SK-N-SH (cell line): Measurements from ENCODE around the gene TBC1D2. TPM values are rescaled to one million over a fixed set of nuclear protein-coding genes. Genes with fewer than 3 reads are reported as not detected.

Experiments used
- CTCF ChIA-PET: fragments of 300-600, 350-600 bp; formaldehyde crosslinking; extraction: SDS; loops from one replicate; lab custom pipeline; 2021; lab: Yijun Ruan, JAX
- POLR2A ChIA-PET: fragments of 350-600 bp; sonication (Branson Sonifier 250); formaldehyde crosslinking; extraction: SDS; loops from one replicate; lab custom pipeline; 2020; ENCODE audit warnings: antibody characterized with exemption, inconsistent platforms; lab: Yijun Ruan, JAX
- DNase-seq: peaks from one replicate; pipeline ENCODE4 v3.0.0; 2012
- H2AFZ ChIP-seq: fragments of 200-600 bp; sonication (generic); 2 replicates; pipeline ENCODE4 v1.8.1; 2016; ENCODE audit warnings: antibody characterized with exemption, mild to moderate bottlenecking, low read depth
- H3F3A ChIP-seq: fragments of 200-600 bp; sonication (generic); replicated peaks from 2 replicates; pipeline ENCODE3; 2016; ENCODE audit warnings: antibody characterized with exemption, mild to moderate bottlenecking; ENCODE audit not compliant: insufficient read depth
- H3K27ac ChIP-seq, 2 experiments: fragments of 200-500 bp in 1 of 2; fragments of 200-600 bp in 1 of 2; sonication (Bioruptor generic) in 1 of 2; sonication (generic), shearing (Covaris generic) in 1 of 2; 2 replicates each; pipeline versions ENCODE4 v1.5.1 to v1.6.1; 2014 to 2016; ENCODE audit warnings: low read depth in 2 of 2, inconsistent platforms in 1 of 2, low read length in 1 of 2, mild to moderate bottlenecking in 1 of 2, mixed read lengths in 1 of 2
- H3K27me3 ChIP-seq: fragments of 200-600 bp; sonication (generic), shearing (Covaris generic); 2 replicates; pipeline ENCODE4 v1.6.1; 2016; ENCODE audit warnings: mixed run types; ENCODE audit not compliant: insufficient read depth
- H3K36me3 ChIP-seq, 2 experiments: fragments of 200-500 bp in 1 of 2; fragments of 200-600 bp in 1 of 2; sonication (Bioruptor generic) in 1 of 2; sonication (generic) in 1 of 2; replicated peaks in 1 of 2; 2 replicates each; pipeline versions ENCODE3 to v1.5.1; 2014 to 2016; ENCODE audit warnings: low read length in 1 of 2, mild to moderate bottlenecking in 1 of 2; ENCODE audit not compliant: insufficient read depth in 2 of 2, control insufficient read depth in 1 of 2
- H3K4me1 ChIP-seq, 2 experiments: fragments of 200-500 bp in 1 of 2; fragments of 200-600 bp in 1 of 2; sonication (Bioruptor generic) in 1 of 2; sonication (generic), shearing (Covaris generic) in 1 of 2; 2 replicates each; pipeline versions ENCODE4 v1.5.1 to v1.6.1; 2014 to 2016; ENCODE audit warnings: low read depth in 1 of 2, low read length in 1 of 2, mixed run types in 1 of 2; ENCODE audit not compliant: insufficient read depth in 2 of 2, control insufficient read depth in 1 of 2
- H3K4me2 ChIP-seq: fragments of 200-600 bp; sonication (generic), shearing (Covaris generic); 2 replicates; pipeline ENCODE4 v1.6.1; 2017; ENCODE audit warnings: mixed run types
- H3K4me3 ChIP-seq, 2 experiments: fragments of 200-500 bp in 1 of 2; fragments of 200-600 bp in 1 of 2; sonication (Bioruptor generic) in 1 of 2; sonication (generic), shearing (Covaris generic) in 1 of 2; 2 replicates each; pipeline versions ENCODE4 v1.5.1 to v1.8.1; 2014 to 2016; ENCODE audit warnings: low read depth in 2 of 2, inconsistent platforms in 1 of 2, low read length in 1 of 2, mild to moderate bottlenecking in 1 of 2, mixed read lengths in 1 of 2, moderate library complexity in 1 of 2
- H3K79me2 ChIP-seq: fragments of 200-600 bp; sonication (generic); 2 replicates; pipeline ENCODE4 v1.8.1; 2017; ENCODE audit warnings: mild to moderate bottlenecking; ENCODE audit not compliant: insufficient read depth
- H3K9ac ChIP-seq: fragments of 200-600 bp; sonication (generic); 2 replicates; pipeline ENCODE4 v1.6.1; 2017; ENCODE audit warnings: mixed run types
- H3K9me2 ChIP-seq: fragments of 200-600 bp; sonication (generic); 2 replicates; pipeline ENCODE4 v1.6.1; 2017; ENCODE audit warnings: mixed run types
- H3K9me3 ChIP-seq: fragments of 200-600 bp; sonication (generic); 2 replicates; pipeline ENCODE4 v1.6.1; 2017; ENCODE audit warnings: mixed run types, mild to moderate bottlenecking, moderate library complexity
- H4K20me1 ChIP-seq: fragments of 200-600 bp; sonication (generic); 2 replicates; pipeline ENCODE4 v1.6.1; 2017; ENCODE audit warnings: mild to moderate bottlenecking, mixed run types; ENCODE audit not compliant: insufficient read depth
- CHD2 ChIP-seq: fragments of 150-350 bp; IDR thresholded peaks from 2 replicates; pipeline ENCODE4 v1.6.1; 2018; ENCODE audit warnings: low read length; ENCODE audit not compliant: partially characterized antibody
- ELF1 ChIP-seq: IDR thresholded peaks from 2 replicates; pipeline ENCODE4 v1.4.0; 2012
- EZH2phosphoT487 ChIP-seq: fragments of 200-600 bp; sonication (generic); IDR thresholded peaks from 2 replicates; pipeline ENCODE4 v1.6.1; 2017; ENCODE audit warnings: low read depth, mixed run types, mild to moderate bottlenecking, antibody characterized with exemption, moderate library complexity, borderline replicate concordance
- FOXM1 ChIP-seq: IDR thresholded peaks from 2 replicates; pipeline ENCODE4 v1.4.0; 2012; ENCODE audit warnings: low read depth, mild to moderate bottlenecking
- GATA2 ChIP-seq: sonication (generic); formaldehyde crosslinking; IDR thresholded peaks from 2 replicates; pipeline ENCODE4 v1.5.0; 2020; ENCODE audit warnings: mild to moderate bottlenecking, missing genetic modification reagents
- MXI1 ChIP-seq: IDR thresholded peaks from 2 replicates; pipeline ENCODE4 v1.6.1; 2012; ENCODE audit warnings: mild to moderate bottlenecking, low read depth, low read length, improper control_type of control experiment
- NFIC ChIP-seq: IDR thresholded peaks from 2 replicates; pipeline ENCODE4 v1.4.0; 2012; ENCODE audit warnings: borderline replicate concordance
- NRF1 ChIP-seq: IDR thresholded peaks from 2 replicates; pipeline ENCODE4 v1.6.1; 2012; ENCODE audit warnings: low read depth, mild to moderate bottlenecking, low read length
- POLR2AphosphoS5 ChIP-seq: IDR thresholded peaks from 2 replicates; pipeline ENCODE4 v1.6.1; 2012; ENCODE audit warnings: low read depth, low read length
- RAD21 ChIP-seq: IDR thresholded peaks from 2 replicates; pipeline ENCODE4 v1.6.1; 2012; ENCODE audit warnings: mild to moderate bottlenecking, low read length
- RFX5 ChIP-seq: IDR thresholded peaks from 2 replicates; pipeline ENCODE4 v1.6.1; 2012; ENCODE audit warnings: mild to moderate bottlenecking, improper control_type of control experiment, low read length
- RXRA ChIP-seq: IDR thresholded peaks from 2 replicates; pipeline ENCODE4 v1.4.0; 2012; ENCODE audit warnings: low read depth, mild to moderate bottlenecking, borderline replicate concordance
- SMC3 ChIP-seq: IDR thresholded peaks from 2 replicates; pipeline ENCODE4 v1.6.1; 2012; ENCODE audit warnings: low read depth, low read length, improper control_type of control experiment
- TCF12 ChIP-seq: IDR thresholded peaks from 2 replicates; pipeline ENCODE4 v1.4.0; 2012
- WGBS: methylation state at CpG from one replicate; pipeline ENCODE4 v1.1.6; 2017; ENCODE audit warnings: low lambda C conversion rate; 5-methylcytosine and 5-hydroxymethylcytosine counted together
- polyA plus RNA-seq, 3 experiments: library from polyadenylated mRNA; depleted of rRNA; stranded (reverse); fragments of >200 nt; gene quantifications; 2 replicates each; pipeline ENCODE4 v1.2.3, GENCODE V29; 2012
- TF ChIP-seq, protein P1 (sequence below): IDR thresholded peaks from 2 replicates; pipeline ENCODE4 v1.4.0; 2012; ENCODE audit warnings: low read depth, borderline replicate concordance
- TF ChIP-seq, protein P2 (sequence below): IDR thresholded peaks from 2 replicates; pipeline ENCODE4 v1.4.0; 2012; ENCODE audit warnings: low read depth
- TF ChIP-seq, protein P3 (sequence below): fragments of 150-350 bp; IDR thresholded peaks from 2 replicates; pipeline ENCODE4 v1.6.1; 2016; ENCODE audit warnings: mild to moderate bottlenecking, low read depth, low read length
- TF ChIP-seq, protein P4 (sequence below): IDR thresholded peaks from 2 replicates; pipeline ENCODE4 v1.4.0; 2012; ENCODE audit warnings: low read depth, borderline replicate concordance
- TF ChIP-seq, protein P5 (sequence below): fragments of 200-600 bp; sonication (generic); IDR thresholded peaks from 2 replicates; pipeline ENCODE4 v1.6.1; 2017; ENCODE audit warnings: antibody characterized with exemption, mild to moderate bottlenecking, moderate library complexity

The TBC1D2 gene
- polyA plus RNA-seq, 1 of the 3 experiments (the other 2 are of a cell fraction): 5.6 TPM

DNA sequence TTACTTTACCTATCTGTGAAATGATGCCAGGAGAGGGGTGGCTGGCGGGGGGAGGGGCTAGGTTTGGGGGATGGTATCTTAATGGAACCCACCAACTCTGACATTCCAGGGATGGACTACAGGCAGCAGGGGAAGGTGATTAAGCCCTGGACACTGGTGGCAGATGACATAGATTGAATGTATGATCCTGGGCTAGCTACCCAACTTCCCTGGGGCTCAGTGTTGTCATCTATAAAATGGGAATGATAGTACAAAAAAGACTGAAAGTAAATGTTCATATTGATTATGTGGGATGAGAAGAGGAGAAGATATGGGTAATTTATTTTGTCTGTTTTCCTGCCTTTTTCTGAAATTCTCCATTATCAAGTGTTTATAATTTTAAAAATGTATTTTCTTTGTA, 69.2 kb downstream of the TBC1D2 start:
- H3K9ac ChIP-seq: no peak overlapping the region
- H3K79me2 ChIP-seq: no peaks in the 10 kb centered on the region
- no peak overlapping the region for H3K4me3 ChIP-seq
- no peaks in the 10 kb centered on the region for H3K9me3 ChIP-seq
- H3F3A ChIP-seq: no peaks in the 10 kb centered on the region
- WGBS: no CpG with 5 or more reads among the region's 1 CpG
- no peaks in the 10 kb centered on the region for H3K27me3 ChIP-seq
- no peak overlapping the region for H2AFZ ChIP-seq
- H3K4me1 ChIP-seq: peaks cover 0 to 4% of the 10 kb centered on the region in 2 experiments; a peak in 1 of 4 replicates
- TF ChIP-seq SMC3 (no peak), MXI1 (no peak), CHD2 (no peak), NFIC (no peak)
- TF ChIP-seq, protein P1, sequence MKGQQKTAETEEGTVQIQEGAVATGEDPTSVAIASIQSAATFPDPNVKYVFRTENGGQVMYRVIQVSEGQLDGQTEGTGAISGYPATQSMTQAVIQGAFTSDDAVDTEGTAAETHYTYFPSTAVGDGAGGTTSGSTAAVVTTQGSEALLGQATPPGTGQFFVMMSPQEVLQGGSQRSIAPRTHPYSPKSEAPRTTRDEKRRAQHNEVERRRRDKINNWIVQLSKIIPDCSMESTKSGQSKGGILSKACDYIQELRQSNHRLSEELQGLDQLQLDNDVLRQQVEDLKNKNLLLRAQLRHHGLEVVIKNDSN: no peak
- TF ChIP-seq, protein P2, sequence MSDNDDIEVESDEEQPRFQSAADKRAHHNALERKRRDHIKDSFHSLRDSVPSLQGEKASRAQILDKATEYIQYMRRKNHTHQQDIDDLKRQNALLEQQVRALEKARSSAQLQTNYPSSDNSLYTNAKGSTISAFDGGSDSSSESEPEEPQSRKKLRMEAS: no peak
- TF ChIP-seq, protein P3, sequence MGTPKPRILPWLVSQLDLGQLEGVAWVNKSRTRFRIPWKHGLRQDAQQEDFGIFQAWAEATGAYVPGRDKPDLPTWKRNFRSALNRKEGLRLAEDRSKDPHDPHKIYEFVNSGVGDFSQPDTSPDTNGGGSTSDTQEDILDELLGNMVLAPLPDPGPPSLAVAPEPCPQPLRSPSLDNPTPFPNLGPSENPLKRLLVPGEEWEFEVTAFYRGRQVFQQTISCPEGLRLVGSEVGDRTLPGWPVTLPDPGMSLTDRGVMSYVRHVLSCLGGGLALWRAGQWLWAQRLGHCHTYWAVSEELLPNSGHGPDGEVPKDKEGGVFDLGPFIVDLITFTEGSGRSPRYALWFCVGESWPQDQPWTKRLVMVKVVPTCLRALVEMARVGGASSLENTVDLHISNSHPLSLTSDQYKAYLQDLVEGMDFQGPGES: no peak
- ChIA-PET CTCF (interaction anchor here (0.8 kb wide), 1 partner anchor 9 kb away, joined by 3 read pairs; no protein-coding TSS in a partner anchor), POLR2A (no interaction called here)
- no peaks in the 10 kb centered on the region for H3K36me3 ChIP-seq
- no peaks in the 10 kb centered on the region for H4K20me1 ChIP-seq
- no peaks in the 10 kb centered on the region for H3K9me2 ChIP-seq
- H3K4me2 ChIP-seq: no peak overlapping the region
- H3K27ac ChIP-seq: no peak overlapping the region
- DNase-seq: no peak

DNA sequence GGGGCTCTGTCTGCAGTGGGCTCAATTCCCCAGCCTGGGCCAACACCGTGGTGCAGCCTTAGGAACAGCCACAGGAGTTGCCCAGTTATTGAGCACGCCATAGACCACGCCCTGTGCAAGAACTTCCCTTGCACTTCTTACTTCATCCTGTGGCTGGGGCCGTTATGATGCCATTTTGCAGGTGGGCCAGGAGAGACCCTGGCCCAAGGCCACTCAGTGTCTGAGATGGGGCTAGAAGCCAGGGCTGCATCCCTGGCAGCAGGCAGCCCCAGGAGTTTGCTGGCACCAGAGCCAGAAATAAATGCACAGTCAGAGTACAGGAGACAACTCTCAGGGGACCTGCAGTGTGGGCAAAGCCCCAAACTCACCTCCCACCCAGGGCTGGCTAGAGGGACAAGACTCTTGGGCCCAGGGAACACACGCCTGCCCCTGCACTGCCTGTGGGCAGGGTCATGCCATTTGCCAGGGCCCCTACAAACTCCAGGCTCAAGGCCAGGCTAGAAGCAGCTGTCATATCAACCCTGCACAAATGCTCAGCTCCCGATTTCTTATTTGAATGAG, 69.8 kb downstream of the TBC1D2 start:
- TF ChIP-seq ELF1 (no peak), RFX5 (no peak), NRF1 (no peak), POLR2AphosphoS5 (no peak), FOXM1 (no peak), CHD2 (no peak), GATA2 (CRISPR knock-in tag) (no peak), TCF12 (no peak), RAD21 (no peak), RXRA (no peak), EZH2phosphoT487 (no peak)
- TF ChIP-seq, protein P4, sequence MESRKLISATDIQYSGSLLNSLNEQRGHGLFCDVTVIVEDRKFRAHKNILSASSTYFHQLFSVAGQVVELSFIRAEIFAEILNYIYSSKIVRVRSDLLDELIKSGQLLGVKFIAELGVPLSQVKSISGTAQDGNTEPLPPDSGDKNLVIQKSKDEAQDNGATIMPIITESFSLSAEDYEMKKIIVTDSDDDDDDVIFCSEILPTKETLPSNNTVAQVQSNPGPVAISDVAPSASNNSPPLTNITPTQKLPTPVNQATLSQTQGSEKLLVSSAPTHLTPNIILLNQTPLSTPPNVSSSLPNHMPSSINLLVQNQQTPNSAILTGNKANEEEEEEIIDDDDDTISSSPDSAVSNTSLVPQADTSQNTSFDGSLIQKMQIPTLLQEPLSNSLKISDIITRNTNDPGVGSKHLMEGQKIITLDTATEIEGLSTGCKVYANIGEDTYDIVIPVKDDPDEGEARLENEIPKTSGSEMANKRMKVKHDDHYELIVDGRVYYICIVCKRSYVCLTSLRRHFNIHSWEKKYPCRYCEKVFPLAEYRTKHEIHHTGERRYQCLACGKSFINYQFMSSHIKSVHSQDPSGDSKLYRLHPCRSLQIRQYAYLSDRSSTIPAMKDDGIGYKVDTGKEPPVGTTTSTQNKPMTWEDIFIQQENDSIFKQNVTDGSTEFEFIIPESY: no peak
- TF ChIP-seq, protein P5, sequence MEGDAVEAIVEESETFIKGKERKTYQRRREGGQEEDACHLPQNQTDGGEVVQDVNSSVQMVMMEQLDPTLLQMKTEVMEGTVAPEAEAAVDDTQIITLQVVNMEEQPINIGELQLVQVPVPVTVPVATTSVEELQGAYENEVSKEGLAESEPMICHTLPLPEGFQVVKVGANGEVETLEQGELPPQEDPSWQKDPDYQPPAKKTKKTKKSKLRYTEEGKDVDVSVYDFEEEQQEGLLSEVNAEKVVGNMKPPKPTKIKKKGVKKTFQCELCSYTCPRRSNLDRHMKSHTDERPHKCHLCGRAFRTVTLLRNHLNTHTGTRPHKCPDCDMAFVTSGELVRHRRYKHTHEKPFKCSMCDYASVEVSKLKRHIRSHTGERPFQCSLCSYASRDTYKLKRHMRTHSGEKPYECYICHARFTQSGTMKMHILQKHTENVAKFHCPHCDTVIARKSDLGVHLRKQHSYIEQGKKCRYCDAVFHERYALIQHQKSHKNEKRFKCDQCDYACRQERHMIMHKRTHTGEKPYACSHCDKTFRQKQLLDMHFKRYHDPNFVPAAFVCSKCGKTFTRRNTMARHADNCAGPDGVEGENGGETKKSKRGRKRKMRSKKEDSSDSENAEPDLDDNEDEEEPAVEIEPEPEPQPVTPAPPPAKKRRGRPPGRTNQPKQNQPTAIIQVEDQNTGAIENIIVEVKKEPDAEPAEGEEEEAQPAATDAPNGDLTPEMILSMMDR: no peak
- 85% methylated on average over 6 of the region's 6 CpGs for WGBS
- ChIA-PET POLR2A (no interaction called here), CTCF (interaction anchor here (0.8 to 1.1 kb wide), 3 partner anchors 8 to 112 kb away, joined by 3 to 5 read pairs (median 3); no protein-coding TSS in a partner anchor)
- H3K4me1 ChIP-seq: peaks cover 0 to 4% of the 10 kb centered on the region in 2 experiments; a peak in 1 of 4 replicates
- no peaks in the 10 kb centered on the region for H3F3A ChIP-seq
- H3K9ac ChIP-seq: no peak overlapping the region
- H3K27ac ChIP-seq: no peak overlapping the region
- no peak overlapping the region for H2AFZ ChIP-seq
- no peaks in the 10 kb centered on the region for H3K9me3 ChIP-seq
- no peaks in the 10 kb centered on the region for H3K9me2 ChIP-seq
- no peaks in the 10 kb centered on the region for H4K20me1 ChIP-seq
- no peak overlapping the region for H3K4me3 ChIP-seq
- no peaks in the 10 kb centered on the region for H3K27me3 ChIP-seq
- no peaks in the 10 kb centered on the region for H3K36me3 ChIP-seq
- DNase-seq: no peak
- H3K79me2 ChIP-seq: no peaks in the 10 kb centered on the region
- no peak overlapping the region for H3K4me2 ChIP-seq
